ENCODE results near the gene THBS2. TPM values are rescaled to one million over a fixed set of nuclear protein-coding genes. Genes with fewer than 3 reads are reported as not detected.

THBS2 gene
- total and polyA plus RNA-seq, 2 of the 4 experiments (the other 2 are of a cell fraction): 97.3 to 113 TPM

DNA sequence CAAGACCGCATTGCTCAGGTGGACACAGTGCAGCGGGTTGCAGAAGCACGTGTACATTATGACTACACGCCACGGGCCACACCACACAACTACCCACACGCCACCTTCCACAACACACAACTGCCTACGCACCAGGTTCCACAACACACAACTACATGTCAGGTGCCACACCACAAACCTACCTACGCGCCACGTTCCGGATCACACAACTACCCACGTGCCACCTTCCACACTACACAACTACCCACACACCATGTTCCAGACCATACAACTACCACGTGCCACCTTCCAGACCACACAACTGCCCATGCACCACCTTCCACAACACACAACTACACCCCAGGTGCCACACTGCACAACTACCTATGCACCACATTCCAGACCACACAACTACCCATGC lies 20.5 kb downstream of the THBS2 start:
- in situ Hi-C loops (cut with MboI; ENCODE audit: low sequenced_read_pairs): no loop called here
- no peak for DNase-seq

More for the DNA sequence above, 20.5 kb downstream of the THBS2 start:
- Histone ChIP-seq H4K91ac (ENCODE audit: insufficient read depth, low read depth, low read length) (no peak overlapping the region), H3K56ac (ENCODE audit: extremely low read depth, insufficient read depth, low read length) (no peak overlapping the region), H2BK5ac (ENCODE audit: low read depth, low read length, poor library complexity, severe bottlenecking) (no peak overlapping the region), H2BK120ac (ENCODE audit: low read depth, low read length) (no peak overlapping the region), H3K18ac (ENCODE audit: low read depth, low read length) (no peak overlapping the region), H3K4me2 (ENCODE audit: low read depth, low read length) (no peak overlapping the region), H3K9me3 (ENCODE audit: control insufficient read depth, insufficient read depth, low read length) (no peaks in the 10 kb centered on the region), H3K14ac (replicated peaks; ENCODE audit: low read depth, low read length) (no peak overlapping the region), H3K4me3 (ENCODE audit: insufficient read depth, low read depth, low read length) (no peak overlapping the region), H4K8ac (ENCODE audit: low read depth in 2 of 2, low read length in 2 of 2) (no peak overlapping the region), H2AFZ (replicated peaks; ENCODE audit: low read length, poor library complexity) (no peak overlapping the region), H3K79me1 (ENCODE audit: low read depth in 1 of 2, low read length in 2 of 2) (no peaks in the 10 kb centered on the region), H4K20me1 (ENCODE audit: insufficient read depth, low read length) (no peaks in the 10 kb centered on the region; the same call in 1 of the 2 replicates), H4K5ac (ENCODE audit: low read depth, low read length) (no peak overlapping the region), H3K27ac (ENCODE audit: insufficient read depth, low read length) (no peak overlapping the region), H3K4ac (ENCODE audit: low read depth, low read length) (no peak overlapping the region), H3K23ac (ENCODE audit: low read depth, low read length) (no peak overlapping the region), H3K36me3 (ENCODE audit: control insufficient read depth, insufficient read depth, low read length) (peaks cover 57% of the 10 kb centered on the region), H2BK15ac (ENCODE audit: low read depth, low read length) (no peak overlapping the region), H2AK9ac (replicated peaks; ENCODE audit: low read depth, low read length, poor library complexity) (no peak overlapping the region), H3K9ac (ENCODE audit: low read depth, low read length) (no peak overlapping the region), H2BK20ac (ENCODE audit: low read depth, low read length) (no peak overlapping the region), H2AK5ac (ENCODE audit: low read depth, low read length) (no peak overlapping the region), H3K4me1 (ENCODE audit: control insufficient read depth, insufficient read depth, low read length) (no peaks in the 10 kb centered on the region), H3K27me3 (ENCODE audit: control insufficient read depth, insufficient read depth, low read length) (no peaks in the 10 kb centered on the region), H3K9me1 (ENCODE audit: insufficient read depth, low read length) (0 out of 2 replicates have a peak, but pooled peaks cover 12% of the 10 kb centered on the region)
- CTCF ChIA-PET: no interaction called here
- no TSS peak for BruUV-seq (replicated peaks)
- intact Hi-C loops (cut with micrococcal nuclease) (no loop called here), dilution Hi-C loops (cut with HindIII; ENCODE audit: low sequenced_read_pairs, unreplicated experiment) (no loop called here)
- TF ChIP-seq USF2 (IDR thresholded peaks at IDR 0.05; ENCODE audit: low read depth, low read length) (no peak), CEBPB (IDR thresholded peaks at IDR 0.05; ENCODE audit: low read depth, low read length) (no peak), MXI1 (IDR thresholded peaks at IDR 0.05; ENCODE audit: borderline replicate concordance, low read depth, low read length) (no peak), FOS (IDR thresholded peaks at IDR 0.05; ENCODE audit: low read depth, low read length) (no peak), BHLHE40 (IDR thresholded peaks at IDR 0.05; ENCODE audit: low read depth, low read length) (no peak), MAFK (IDR thresholded peaks at IDR 0.05; ENCODE audit: low read depth, low read length) (no peak), SMC3 (IDR thresholded peaks at IDR 0.05; ENCODE audit: low read depth, low read length) (no peak), RAD21 (IDR thresholded peaks at IDR 0.05; ENCODE audit: low read length) (no peak), NFE2L2 (IDR thresholded peaks at IDR 0.05; ENCODE audit: low read depth, low read length) (no peak), POLR2A (IDR thresholded peaks at IDR 0.05; ENCODE audit: low read depth, low read length) (no peak), RCOR1 (IDR thresholded peaks at IDR 0.05; ENCODE audit: insufficient replicate concordance, low read length) (no peak), MAZ (IDR thresholded peaks at IDR 0.05; ENCODE audit: borderline replicate concordance, low read depth, low read length) (no peak), RFX5 (IDR thresholded peaks at IDR 0.05; ENCODE audit: low read depth, low read length) (no peak), CHD1 (IDR thresholded peaks at IDR 0.05; ENCODE audit: low read depth, low read length) (no peak)
- TF ChIP-seq, protein P1, sequence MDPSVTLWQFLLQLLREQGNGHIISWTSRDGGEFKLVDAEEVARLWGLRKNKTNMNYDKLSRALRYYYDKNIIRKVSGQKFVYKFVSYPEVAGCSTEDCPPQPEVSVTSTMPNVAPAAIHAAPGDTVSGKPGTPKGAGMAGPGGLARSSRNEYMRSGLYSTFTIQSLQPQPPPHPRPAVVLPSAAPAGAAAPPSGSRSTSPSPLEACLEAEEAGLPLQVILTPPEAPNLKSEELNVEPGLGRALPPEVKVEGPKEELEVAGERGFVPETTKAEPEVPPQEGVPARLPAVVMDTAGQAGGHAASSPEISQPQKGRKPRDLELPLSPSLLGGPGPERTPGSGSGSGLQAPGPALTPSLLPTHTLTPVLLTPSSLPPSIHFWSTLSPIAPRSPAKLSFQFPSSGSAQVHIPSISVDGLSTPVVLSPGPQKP (IDR thresholded peaks at IDR 0.05; ENCODE audit: borderline replicate concordance, low read depth, low read length): no peak
- TF ChIP-seq, protein P2, sequence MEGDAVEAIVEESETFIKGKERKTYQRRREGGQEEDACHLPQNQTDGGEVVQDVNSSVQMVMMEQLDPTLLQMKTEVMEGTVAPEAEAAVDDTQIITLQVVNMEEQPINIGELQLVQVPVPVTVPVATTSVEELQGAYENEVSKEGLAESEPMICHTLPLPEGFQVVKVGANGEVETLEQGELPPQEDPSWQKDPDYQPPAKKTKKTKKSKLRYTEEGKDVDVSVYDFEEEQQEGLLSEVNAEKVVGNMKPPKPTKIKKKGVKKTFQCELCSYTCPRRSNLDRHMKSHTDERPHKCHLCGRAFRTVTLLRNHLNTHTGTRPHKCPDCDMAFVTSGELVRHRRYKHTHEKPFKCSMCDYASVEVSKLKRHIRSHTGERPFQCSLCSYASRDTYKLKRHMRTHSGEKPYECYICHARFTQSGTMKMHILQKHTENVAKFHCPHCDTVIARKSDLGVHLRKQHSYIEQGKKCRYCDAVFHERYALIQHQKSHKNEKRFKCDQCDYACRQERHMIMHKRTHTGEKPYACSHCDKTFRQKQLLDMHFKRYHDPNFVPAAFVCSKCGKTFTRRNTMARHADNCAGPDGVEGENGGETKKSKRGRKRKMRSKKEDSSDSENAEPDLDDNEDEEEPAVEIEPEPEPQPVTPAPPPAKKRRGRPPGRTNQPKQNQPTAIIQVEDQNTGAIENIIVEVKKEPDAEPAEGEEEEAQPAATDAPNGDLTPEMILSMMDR (conservative IDR thresholded peaks at IDR 0.05; ENCODE audit: low read depth, low read length): no peak
- WGBS, 2 experiments (ENCODE audit: extremely low coverage in 2 of 2, insufficient read length in 1 of 2): 97% methylated on average over 12 of the region's 13 CpGs; no CpG with 5 or more reads in 1 of the 2 experiments
- POLR2A ChIA-PET (ENCODE audit: unreplicated experiment): no interaction called here
- no peak for ATAC-seq (ENCODE audit: low read depth)
